Mesothelial cell of epicardium (in vitro differentiated cells): Measurements from ENCODE around the gene CA11. TPM values are rescaled to one million over a fixed set of nuclear protein-coding genes. Genes with fewer than 3 reads are reported as not detected.

Experiments
- DNase-seq, 2 experiments: peaks; one replicate each; pipeline ENCODE4 v3.0.0; 2021; ENCODE audit warnings: low spot score in 2 of 2; ENCODE audit not compliant: unreplicated experiment in 2 of 2
- H3K27ac Mint-ChIP-seq: 2 replicates; pipeline ENCODE4 v1.8.0; 2021; ENCODE audit warnings: mixed read lengths
- H3K27me3 Mint-ChIP-seq: 2 replicates; pipeline ENCODE4 v1.8.0; 2021; ENCODE audit warnings: low read depth, mixed read lengths
- H3K36me3 Mint-ChIP-seq: 2 replicates; pipeline ENCODE4 v1.8.0; 2021; ENCODE audit warnings: mixed read lengths
- H3K4me1 Mint-ChIP-seq: 2 replicates; pipeline ENCODE4 v1.8.0; 2021; ENCODE audit warnings: mixed read lengths
- H3K4me3 Mint-ChIP-seq: 2 replicates; pipeline ENCODE4 v1.8.0; 2021; ENCODE audit warnings: mild to moderate bottlenecking, moderate library complexity, mixed read lengths
- H3K9me3 Mint-ChIP-seq: 2 replicates; pipeline ENCODE4 v1.8.0; 2021; ENCODE audit warnings: mixed read lengths
- total RNA-seq: library from RNA; stranded (reverse); gene quantifications from 3 replicates; pipeline ENCODE4 v1.2.1, GENCODE V29; 2021
- TF ChIP-seq, protein P1 (sequence below): fragments of 200-600 bp; sonication (generic); IDR thresholded peaks from one replicate; pipeline ENCODE4 v1.5.0; 2021; ENCODE audit warnings: antibody characterized with exemption; ENCODE audit not compliant: unreplicated experiment

CA11 gene
- total RNA-seq, 1 donor from 2014 or later: 48.2 TPM

- Mint-ChIP-seq H3K36me3 (no peaks in the 10 kb centered on the region), H3K9me3 (no peaks in the 10 kb centered on the region), H3K27me3 (no peaks in the 10 kb centered on the region), H3K4me3 (no peak overlapping the region), H3K4me1 (peaks cover 17% of the 10 kb centered on the region), H3K27ac (peak overlapping the region; percentile 79)
- DNase-seq: no peak
- TF ChIP-seq, protein P1, sequence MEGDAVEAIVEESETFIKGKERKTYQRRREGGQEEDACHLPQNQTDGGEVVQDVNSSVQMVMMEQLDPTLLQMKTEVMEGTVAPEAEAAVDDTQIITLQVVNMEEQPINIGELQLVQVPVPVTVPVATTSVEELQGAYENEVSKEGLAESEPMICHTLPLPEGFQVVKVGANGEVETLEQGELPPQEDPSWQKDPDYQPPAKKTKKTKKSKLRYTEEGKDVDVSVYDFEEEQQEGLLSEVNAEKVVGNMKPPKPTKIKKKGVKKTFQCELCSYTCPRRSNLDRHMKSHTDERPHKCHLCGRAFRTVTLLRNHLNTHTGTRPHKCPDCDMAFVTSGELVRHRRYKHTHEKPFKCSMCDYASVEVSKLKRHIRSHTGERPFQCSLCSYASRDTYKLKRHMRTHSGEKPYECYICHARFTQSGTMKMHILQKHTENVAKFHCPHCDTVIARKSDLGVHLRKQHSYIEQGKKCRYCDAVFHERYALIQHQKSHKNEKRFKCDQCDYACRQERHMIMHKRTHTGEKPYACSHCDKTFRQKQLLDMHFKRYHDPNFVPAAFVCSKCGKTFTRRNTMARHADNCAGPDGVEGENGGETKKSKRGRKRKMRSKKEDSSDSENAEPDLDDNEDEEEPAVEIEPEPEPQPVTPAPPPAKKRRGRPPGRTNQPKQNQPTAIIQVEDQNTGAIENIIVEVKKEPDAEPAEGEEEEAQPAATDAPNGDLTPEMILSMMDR: no peak
These were observed 8.5 kb upstream of the CA11 start for GRCh38 chr19:48654299-48655059.

- no peak overlapping the region for H3K4me3 Mint-ChIP-seq
- no peaks in the 10 kb centered on the region for H3K9me3 Mint-ChIP-seq
- no peak for DNase-seq
- TF ChIP-seq, protein P1: no peak
- no peaks in the 10 kb centered on the region for H3K36me3 Mint-ChIP-seq
- no peaks in the 10 kb centered on the region for H3K27me3 Mint-ChIP-seq
- H3K27ac Mint-ChIP-seq: no peak overlapping the region
- H3K4me1 Mint-ChIP-seq: peaks cover 11% of the 10 kb centered on the region
These were observed 5.7 kb upstream of the CA11 start for GRCh38 chr19:48651683-48652048.

DNA sequence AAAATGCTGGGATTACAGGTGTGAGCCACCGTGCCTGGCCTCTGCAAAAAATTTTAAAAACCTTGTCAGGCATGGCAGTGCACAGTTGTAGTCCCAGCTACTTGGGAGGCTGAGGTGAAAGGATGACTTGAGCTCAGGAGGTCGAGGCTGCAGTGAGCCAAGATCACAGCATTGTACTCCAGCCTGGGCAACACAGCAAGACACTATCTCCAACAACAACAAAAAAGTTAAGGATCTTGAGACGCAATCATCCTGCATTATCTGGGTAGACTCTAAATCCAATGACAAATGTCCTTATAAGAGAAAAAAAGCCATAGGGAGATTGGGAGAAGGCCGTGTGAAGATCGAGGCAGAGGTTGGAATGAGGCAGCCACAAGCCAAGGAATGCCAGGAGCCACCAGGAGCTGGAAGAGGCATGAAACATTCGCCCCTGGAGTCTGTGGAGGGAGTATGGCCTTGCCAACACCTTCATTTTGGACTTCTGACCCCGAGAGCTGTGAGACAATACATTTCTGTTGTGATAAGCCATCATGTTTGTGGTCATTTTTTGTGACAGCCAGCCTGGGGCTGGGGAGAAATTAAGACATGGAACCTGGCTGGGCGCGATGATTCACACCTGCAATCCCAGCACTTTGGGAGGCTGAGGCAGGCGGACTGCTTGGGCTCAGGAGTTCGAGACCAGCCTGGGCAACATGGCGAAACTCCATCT, 5.1 kb upstream of the CA11 start:
- no peaks in the 10 kb centered on the region for H3K36me3 Mint-ChIP-seq
- DNase-seq: no peak
- H3K27me3 Mint-ChIP-seq: no peaks in the 10 kb centered on the region
- TF ChIP-seq, protein P1: no peak
- peaks cover 10% of the 10 kb centered on the region for H3K4me1 Mint-ChIP-seq
- H3K4me3 Mint-ChIP-seq: no peak overlapping the region
- H3K27ac Mint-ChIP-seq: no peak overlapping the region
- no peaks in the 10 kb centered on the region for H3K9me3 Mint-ChIP-seq

GRCh38 chr19:48648134-48648533, 2.1 kb upstream of the CA11 start:
- Mint-ChIP-seq H3K4me1 (peaks cover 18% of the 10 kb centered on the region), H3K36me3 (no peaks in the 10 kb centered on the region), H3K27ac (no peak overlapping the region), H3K4me3 (no peak overlapping the region), H3K27me3 (no peaks in the 10 kb centered on the region), H3K9me3 (no peaks in the 10 kb centered on the region)
- DNase-seq: no peak
- TF ChIP-seq, protein P1: no peak

GRCh38 chr19:48646722-48647216, 782 bp upstream of the CA11 start:
- TF ChIP-seq, protein P1: no peak
- Mint-ChIP-seq H3K27me3 (no peaks in the 10 kb centered on the region), H3K4me1 (peaks cover 18% of the 10 kb centered on the region), H3K27ac (no peak overlapping the region), H3K36me3 (peaks cover 4% of the 10 kb centered on the region), H3K4me3 (peak overlapping the region; percentile 81), H3K9me3 (no peaks in the 10 kb centered on the region)
- DNase-seq: no peak
